ENCODE results near the gene PNMA6F.

PNMA6F gene

DNA sequence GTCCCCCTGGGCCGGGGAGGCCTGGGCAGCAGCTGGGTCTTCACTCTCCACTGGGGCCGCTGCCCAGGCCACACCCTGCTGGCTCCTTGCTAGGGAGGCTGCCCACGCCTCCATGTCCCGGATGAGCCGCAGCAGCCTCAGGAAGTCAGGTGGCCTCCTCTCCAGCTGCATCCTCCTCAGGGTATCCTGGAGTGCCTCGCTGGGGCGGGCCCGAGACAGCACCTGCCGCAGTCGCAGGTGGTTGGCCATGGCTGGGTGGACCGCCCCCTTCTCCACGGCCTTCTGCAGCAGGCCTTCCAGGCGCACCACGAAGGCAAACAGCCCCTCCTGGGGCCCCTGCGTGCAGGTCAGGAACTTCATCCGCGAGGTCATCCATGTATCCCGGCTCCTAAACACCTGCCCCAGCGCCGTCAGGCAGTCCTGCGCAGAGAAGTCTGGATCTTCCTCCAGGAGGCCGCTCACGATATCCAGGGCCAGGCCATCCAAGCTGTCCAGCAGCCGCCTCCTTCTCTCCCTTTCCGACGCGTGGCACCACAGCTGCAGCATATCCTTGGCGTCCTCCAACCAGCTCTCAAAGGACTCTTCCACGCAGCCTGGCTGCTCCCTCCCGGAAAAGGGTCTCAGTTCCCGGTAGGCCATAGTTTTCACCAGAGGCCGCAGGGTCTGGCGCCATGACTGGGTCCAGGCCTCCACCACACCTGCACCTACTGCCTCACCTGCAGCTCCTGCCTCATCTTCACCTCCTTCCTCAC, 2.1 kb downstream of the PNMA6F start:
- no peak for DNase-seq (ENCODE audit: extremely low read depth, insufficient read length)
- no peaks in the 10 kb centered on the region for H3K36me3 ChIP-seq (ENCODE audit: control insufficient read depth, insufficient read depth, low read length)
- no peak overlapping the region for H3K4me3 ChIP-seq (replicated peaks; ENCODE audit: low read depth, low read length)
- no peak for TF ChIP-seq CTCF (IDR thresholded peaks at IDR 0.05; ENCODE audit: insufficient read depth, low read length, poor library complexity, severe bottlenecking)
- no peaks in the 10 kb centered on the region for H3K27me3 ChIP-seq (replicated peaks; ENCODE audit: control insufficient read depth, insufficient read depth, low read length)

DNA sequence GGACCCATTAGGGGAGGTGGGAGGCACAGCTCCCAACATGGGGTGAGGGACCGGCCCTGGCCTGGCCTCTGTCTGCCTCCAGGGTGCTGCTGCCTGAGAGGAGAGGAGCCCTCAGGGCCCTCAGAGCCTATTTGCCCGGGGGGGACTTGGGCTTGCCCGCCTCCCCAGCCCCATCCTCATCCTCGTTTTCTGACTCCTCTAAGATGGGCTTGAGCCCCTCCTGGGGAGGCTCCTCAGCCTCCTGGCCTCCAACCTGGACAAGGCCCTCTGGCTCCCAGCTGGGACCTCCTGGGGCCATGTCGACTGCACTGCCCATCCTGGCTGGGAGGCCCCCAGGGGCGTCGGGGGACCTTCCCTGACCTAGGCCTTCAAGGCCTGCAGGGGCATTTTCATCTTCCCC, 2.8 kb downstream of the PNMA6F start:
- H3K36me3 ChIP-seq (ENCODE audit: control insufficient read depth, insufficient read depth, low read length), result no peaks in the 10 kb centered on the region
- no peaks in the 10 kb centered on the region for H3K27me3 ChIP-seq (replicated peaks; ENCODE audit: control insufficient read depth, insufficient read depth, low read length)
- H3K4me3 ChIP-seq (replicated peaks; ENCODE audit: low read depth, low read length), result no peak overlapping the region
- TF ChIP-seq CTCF (IDR thresholded peaks at IDR 0.05; ENCODE audit: insufficient read depth, low read length, poor library complexity, severe bottlenecking), result no peak
- no peak for DNase-seq (ENCODE audit: extremely low read depth, insufficient read length)

GRCh38 chrX:153317996-153318722, 3.4 kb downstream of the PNMA6F start:
- TF ChIP-seq CTCF (IDR thresholded peaks at IDR 0.05; ENCODE audit: insufficient read depth, low read length, poor library complexity, severe bottlenecking), result no peak
- Histone ChIP-seq H3K27me3 (replicated peaks; ENCODE audit: control insufficient read depth, insufficient read depth, low read length) (no peaks in the 10 kb centered on the region), H3K36me3 (ENCODE audit: control insufficient read depth, insufficient read depth, low read length) (no peaks in the 10 kb centered on the region), H3K4me3 (replicated peaks; ENCODE audit: low read depth, low read length) (no peak overlapping the region)
- no peak for DNase-seq (ENCODE audit: extremely low read depth, insufficient read length)

- H3K36me3 ChIP-seq (ENCODE audit: control insufficient read depth, insufficient read depth, low read length), result no peaks in the 10 kb centered on the region
- DNase-seq (ENCODE audit: extremely low read depth, insufficient read length), result no peak
- no peak for TF ChIP-seq CTCF (IDR thresholded peaks at IDR 0.05; ENCODE audit: insufficient read depth, low read length, poor library complexity, severe bottlenecking)
Observed at GRCh38 chrX:153317306-153317705, 4.3 kb downstream of the PNMA6F start.

DNA sequence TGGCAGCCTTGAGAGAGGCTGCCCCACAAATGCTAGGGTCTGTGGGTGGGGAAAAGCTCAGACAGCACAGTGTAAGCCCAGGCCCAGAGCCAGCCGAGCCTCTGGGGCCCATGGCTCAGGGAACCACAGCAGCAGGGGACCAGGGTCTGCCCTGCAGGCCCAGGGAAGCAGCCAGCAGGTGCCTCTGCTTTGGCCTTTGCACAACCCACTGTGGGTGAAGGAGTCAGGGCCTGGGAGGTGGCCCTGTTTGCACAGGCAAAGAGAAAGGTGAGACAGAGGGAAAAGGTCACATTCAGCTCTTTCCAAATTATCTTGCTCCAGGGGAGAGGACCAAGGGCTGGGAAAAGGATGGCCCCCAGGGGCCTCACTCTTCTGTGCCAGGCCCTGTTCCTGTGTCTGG, 8.7 kb downstream of the PNMA6F start:
- H3K27me3 ChIP-seq (replicated peaks; ENCODE audit: control insufficient read depth, insufficient read depth, low read length), result no peaks in the 10 kb centered on the region
- H3K4me3 ChIP-seq (replicated peaks; ENCODE audit: low read depth, low read length), result no peak overlapping the region
- DNase-seq (ENCODE audit: extremely low read depth, insufficient read length), result no peak
- no peak for TF ChIP-seq CTCF (IDR thresholded peaks at IDR 0.05; ENCODE audit: insufficient read depth, low read length, poor library complexity, severe bottlenecking)
- H3K36me3 ChIP-seq (ENCODE audit: control insufficient read depth, insufficient read depth, low read length), result no peaks in the 10 kb centered on the region

More at GRCh38 chrX:153317306-153317705, 4.3 kb downstream of the PNMA6F start:
- H3K27me3 ChIP-seq (replicated peaks; ENCODE audit: control insufficient read depth, insufficient read depth, low read length), result no peaks in the 10 kb centered on the region
- no peak overlapping the region for H3K4me3 ChIP-seq (replicated peaks; ENCODE audit: low read depth, low read length)
